Measurements from ENCODE around the gene CFAP43.
A peak's percentile ranks its signal among the peaks of the same experiment; 100 is the strongest.

Gene CFAP43

GRCh38 chr10:104231784-104232612 lies at the start of gene CFAP43:
Gene CFAP43, minus strand, starts transcription at chr10:104232364. Its CDS starts 118 bp downstream, at chr10:104232246.
- DNase-seq: peak; percentile 99

- no peak for DNase-seq
Measured at GRCh38 chr10:104281694-104282093, 49.5 kb upstream of the CFAP43 start.

- no peak for DNase-seq
Measured at GRCh38 chr10:104279550-104280259, 47.5 kb upstream of the CFAP43 start.

- DNase-seq: no peak
Measured at GRCh38 chr10:104277785-104278184, 45.6 kb upstream of the CFAP43 start.

- no peak for DNase-seq
Measured at GRCh38 chr10:104276192-104276591, 44.0 kb upstream of the CFAP43 start.

GRCh38 chr10:104274762-104275721 lies 42.9 kb upstream of the CFAP43 start:
- DNase-seq: peak; percentile 58

GRCh38 chr10:104273899-104274575 lies 41.9 kb upstream of the CFAP43 start:
- DNase-seq: no peak

- no peak for DNase-seq
Measured at GRCh38 chr10:104273286-104273685, 41.1 kb upstream of the CFAP43 start.

GRCh38 chr10:104268713-104269645 lies 36.8 kb upstream of the CFAP43 start, which contains the start of gene GSTO2:
Gene GSTO2, plus strand, starts transcription at chr10:104269184. Its CDS starts 5,732 bp downstream, at chr10:104274916.
- DNase-seq: peak; percentile 99

GRCh38 chr10:104268405-104268712 lies 36.2 kb upstream of the CFAP43 start:
- no peak for DNase-seq

GRCh38 chr10:104267721-104268404 lies 35.7 kb upstream of the CFAP43 start:
- DNase-seq: peak; percentile 43

GRCh38 chr10:104264783-104265182 lies 32.6 kb upstream of the CFAP43 start:
- no peak for DNase-seq

GRCh38 chr10:104262055-104262454 lies 29.9 kb upstream of the CFAP43 start:
- DNase-seq: no peak

- DNase-seq: no peak
Measured at GRCh38 chr10:104260775-104261115, 28.6 kb upstream of the CFAP43 start.

GRCh38 chr10:104259999-104260774 lies 28.0 kb upstream of the CFAP43 start:
- no peak for DNase-seq

GRCh38 chr10:104259456-104259855 lies 27.3 kb upstream of the CFAP43 start:
- no peak for DNase-seq

GRCh38 chr10:104258209-104258608 lies 26.0 kb upstream of the CFAP43 start:
- no peak for DNase-seq

- no peak for DNase-seq
Measured at GRCh38 chr10:104257235-104257634, 25.1 kb upstream of the CFAP43 start.

GRCh38 chr10:104256335-104256961 lies 24.3 kb upstream of the CFAP43 start:
- no peak for DNase-seq

All from activated naive CD4-positive, alpha-beta T cell treated with anti-CD3 and anti-CD28 coated beads, Interleukin-2, amount 50 U/mL, for 16 hours (primary cell).